Subcutaneous abdominal adipose tissue (tissue), 5 donors: ENCODE results near the gene IGSF21.

Experiments used
- H3K27ac ChIP-seq: one replicate; pipeline ENCODE4 v1.7.0; 2013; ENCODE audit warnings: low read depth, mild to moderate bottlenecking, inconsistent platforms, low read length, moderate library complexity
- H3K27me3 ChIP-seq, 5 donors: one replicate each; pipeline ENCODE4 v1.7.0; 2013; ENCODE audit warnings: low read length in 5 of 5, inconsistent platforms in 1 of 5; ENCODE audit not compliant: control insufficient read depth in 5 of 5, insufficient read depth in 4 of 5
- H3K36me3 ChIP-seq, 5 donors: one replicate each; pipeline ENCODE4 v1.7.0; 2013; ENCODE audit warnings: low read length in 5 of 5; ENCODE audit not compliant: control insufficient read depth in 5 of 5, insufficient read depth in 5 of 5
- H3K4me1 ChIP-seq, 5 donors: one replicate each; pipeline ENCODE4 v1.7.0; 2013; ENCODE audit warnings: low read length in 5 of 5, mild to moderate bottlenecking in 3 of 5, moderate library complexity in 1 of 5; ENCODE audit not compliant: control insufficient read depth in 5 of 5, insufficient read depth in 5 of 5
- H3K4me3 ChIP-seq, 5 donors: one replicate each; pipeline ENCODE4 v1.7.0; 2013; ENCODE audit warnings: low read length in 5 of 5, low read depth in 1 of 5
- H3K9ac ChIP-seq, 5 donors: one replicate each; pipeline ENCODE4 v1.7.0; 2013; ENCODE audit warnings: low read length in 5 of 5, mild to moderate bottlenecking in 4 of 5, moderate library complexity in 3 of 5
- H3K9me3 ChIP-seq, 5 donors: one replicate each; pipeline ENCODE4 v1.7.0; 2013; ENCODE audit warnings: low read length in 5 of 5; ENCODE audit not compliant: control insufficient read depth in 5 of 5
- donor health status: healthy.
- donor health status: healthy.
- donor health status: healthy.
- donor health status: healthy.
- donor health status: healthy.

IGSF21 gene

DNA sequence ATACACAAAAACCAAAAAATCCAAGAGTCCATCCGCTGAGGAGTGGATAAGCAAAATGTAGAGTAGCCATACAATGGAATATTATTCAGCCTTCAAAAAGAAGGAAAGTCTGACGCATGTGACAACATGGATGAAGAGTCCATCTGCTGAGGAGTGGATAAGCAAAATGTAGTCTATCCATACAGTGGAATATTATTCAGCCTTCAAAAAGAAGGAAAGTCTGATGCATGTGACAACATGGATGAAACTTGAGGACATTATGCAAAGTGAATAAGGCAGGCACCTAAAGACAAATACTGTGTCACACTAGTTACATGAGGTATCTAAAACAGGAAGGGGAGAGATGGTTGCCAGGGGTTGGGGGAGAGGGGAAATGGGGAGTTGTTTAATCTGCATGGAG, 14.0 kb upstream of the IGSF21 start:
- H3K9ac ChIP-seq = no peak overlapping the region
- no peak overlapping the region for H3K27ac ChIP-seq
- H3K4me3 ChIP-seq = no peak overlapping the region
- no peaks in the 10 kb centered on the region for H3K4me1 ChIP-seq
- peaks cover 0 to under 1% (median 0%) of the 10 kb centered on the region in 5 donors for H3K9me3 ChIP-seq
- peaks cover 5 to 23% (median 19%) of the 10 kb centered on the region in 5 donors for H3K27me3 ChIP-seq
- H3K36me3 ChIP-seq = no peaks in the 10 kb centered on the region

DNA sequence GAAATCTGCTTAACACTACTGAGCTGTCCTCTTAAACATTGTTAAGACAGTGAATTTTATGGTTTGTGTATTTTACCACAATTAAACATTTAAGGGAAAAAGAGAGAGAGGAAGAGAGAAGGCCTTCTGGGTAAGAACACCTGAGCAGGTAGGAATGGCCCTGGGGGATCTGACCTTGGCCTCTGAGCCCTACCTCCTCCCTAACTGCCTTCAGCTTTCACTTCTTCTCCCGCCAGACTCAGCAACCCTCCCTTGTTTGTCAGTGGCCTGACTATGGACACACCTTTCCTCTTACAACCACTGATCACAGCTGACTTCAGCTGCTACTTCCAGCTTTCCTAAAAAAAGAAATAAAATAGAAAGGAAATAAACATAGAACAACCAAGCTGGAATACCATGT, 13.5 kb upstream of the IGSF21 start:
- Histone ChIP-seq H3K36me3 (no peaks in the 10 kb centered on the region), H3K9me3 (peaks cover 0 to 2% (median 0%) of the 10 kb centered on the region in 5 donors), H3K9ac (no peak overlapping the region), H3K27ac (no peak overlapping the region), H3K27me3 (peaks cover 5 to 23% (median 19%) of the 10 kb centered on the region in 5 donors), H3K4me3 (no peak overlapping the region), H3K4me1 (no peaks in the 10 kb centered on the region)

DNA sequence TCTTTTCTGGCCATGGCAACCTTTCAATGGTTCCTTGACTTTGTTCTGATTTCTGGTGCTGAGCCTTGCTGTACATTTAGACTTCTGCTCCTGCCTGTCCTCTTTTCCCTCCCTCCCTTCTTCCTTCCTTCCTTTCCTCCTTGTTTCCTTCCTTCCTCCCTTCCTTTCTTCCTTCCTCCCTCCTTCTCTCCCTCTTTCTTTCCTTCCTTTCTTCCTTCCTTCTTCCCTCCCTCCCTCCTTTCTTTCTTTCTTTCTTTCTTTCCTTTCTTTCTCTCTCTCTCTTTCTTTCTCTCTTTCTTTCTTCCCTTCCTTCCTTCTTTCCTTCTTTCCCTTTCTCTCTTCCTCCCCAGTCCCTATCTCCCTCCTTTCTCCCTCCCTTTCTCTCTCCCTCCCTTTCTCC, 10.4 kb upstream of the IGSF21 start:
- H3K36me3 ChIP-seq = no peaks in the 10 kb centered on the region
- peaks cover 5 to 21% (median 20%) of the 10 kb centered on the region in 5 donors for H3K27me3 ChIP-seq
- H3K9me3 ChIP-seq = peaks cover 0 to 2% (median 0%) of the 10 kb centered on the region in 5 donors
- no peak overlapping the region for H3K4me3 ChIP-seq
- H3K9ac ChIP-seq = no peak overlapping the region
- no peak overlapping the region for H3K27ac ChIP-seq
- peaks cover 0 to 2% (median 0%) of the 10 kb centered on the region in 5 donors for H3K4me1 ChIP-seq

DNA sequence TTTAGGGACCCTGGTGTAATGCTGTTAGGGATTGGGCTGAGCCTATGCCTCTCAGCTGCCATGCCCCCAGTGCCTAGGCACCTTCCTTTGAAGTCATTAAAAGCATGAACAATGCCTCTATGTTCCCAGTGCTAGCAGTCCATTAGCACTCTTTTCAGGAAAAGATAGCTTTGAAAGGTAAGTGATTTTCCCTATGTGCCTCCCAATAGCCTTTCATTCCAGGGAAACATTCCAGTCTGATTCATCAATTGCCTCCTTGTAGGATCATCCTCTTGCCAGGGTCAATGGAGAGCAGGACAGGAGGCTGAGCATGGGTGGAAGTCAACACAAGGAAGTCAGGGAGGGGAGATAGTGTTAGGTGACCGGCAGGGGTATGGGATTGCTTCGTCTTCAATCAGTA, 8.6 kb upstream of the IGSF21 start:
- H3K4me1 ChIP-seq = peaks cover 0 to 2% (median 0%) of the 10 kb centered on the region in 5 donors
- no peak overlapping the region for H3K27ac ChIP-seq
- no peak overlapping the region for H3K9ac ChIP-seq
- H3K27me3 ChIP-seq = peaks cover 0 to 21% (median 11%) of the 10 kb centered on the region in 5 donors
- peaks cover 0 to 2% (median 0%) of the 10 kb centered on the region in 5 donors for H3K9me3 ChIP-seq
- no peaks in the 10 kb centered on the region for H3K36me3 ChIP-seq
- H3K4me3 ChIP-seq = no peak overlapping the region

DNA sequence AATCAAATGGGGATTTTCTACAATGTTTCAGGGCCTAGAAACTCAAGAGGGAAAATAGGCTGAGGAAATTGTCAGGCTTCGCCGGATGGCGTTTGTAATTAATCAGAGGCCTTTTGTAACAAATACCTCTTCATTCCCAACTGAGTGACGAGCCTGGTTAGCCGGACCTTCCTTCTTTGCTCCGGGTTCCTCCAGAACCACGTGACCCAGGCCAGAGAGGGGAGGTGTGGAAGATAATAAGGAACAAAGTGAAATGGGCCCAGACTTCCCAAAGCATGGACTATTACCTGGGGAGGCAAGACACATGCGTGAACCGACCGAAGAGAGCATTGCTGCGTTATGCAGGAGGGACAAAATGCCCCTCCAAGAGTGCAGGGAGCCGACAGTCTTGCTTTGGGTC, 7.5 kb upstream of the IGSF21 start:
- peaks cover 0 to 26% (median 9%) of the 10 kb centered on the region in 5 donors for H3K27me3 ChIP-seq
- H3K4me1 ChIP-seq = peaks cover 0 to 7% (median 6%) of the 10 kb centered on the region in 5 donors
- no peak overlapping the region for H3K27ac ChIP-seq
- no peaks in the 10 kb centered on the region for H3K36me3 ChIP-seq
- H3K4me3 ChIP-seq = no peak overlapping the region
- H3K9ac ChIP-seq = no peak overlapping the region
- peaks cover 0 to 2% (median 0%) of the 10 kb centered on the region in 5 donors for H3K9me3 ChIP-seq

DNA sequence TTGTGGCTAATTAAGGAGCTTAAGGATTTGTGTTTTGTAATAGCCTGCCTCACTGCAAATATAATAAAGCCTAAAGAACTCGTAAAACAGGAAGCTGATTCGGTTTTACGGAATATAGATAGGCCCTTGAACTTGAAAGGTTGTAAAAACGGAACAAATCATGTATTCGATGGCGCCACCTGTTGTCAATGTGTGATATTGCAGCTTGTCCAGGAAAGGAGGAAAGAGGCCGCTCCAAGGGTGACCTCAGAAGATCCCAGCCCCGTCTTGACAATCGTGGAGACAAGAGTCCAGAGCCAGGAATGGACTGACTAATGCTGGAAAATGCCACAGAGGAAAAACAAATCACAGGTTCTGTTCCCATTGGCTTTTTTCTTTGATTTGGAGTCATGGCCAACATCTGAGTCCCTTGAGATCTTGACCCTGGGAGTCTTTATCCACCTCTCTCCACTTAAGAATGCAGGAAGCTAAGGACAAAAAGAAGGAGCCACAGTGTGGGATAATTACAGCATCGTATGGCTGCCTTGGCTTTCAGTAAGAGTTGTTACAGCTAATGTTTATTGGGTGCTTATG, 7.0 kb upstream of the IGSF21 start:
- H3K27me3 ChIP-seq = peaks cover 0 to 26% (median 8%) of the 10 kb centered on the region in 5 donors
- no peak overlapping the region for H3K4me3 ChIP-seq
- peaks cover 0 to 2% (median 0%) of the 10 kb centered on the region in 5 donors for H3K9me3 ChIP-seq
- peaks cover 0 to 7% (median 6%) of the 10 kb centered on the region in 5 donors for H3K4me1 ChIP-seq
- no peak overlapping the region for H3K9ac ChIP-seq
- H3K27ac ChIP-seq = no peak overlapping the region
- no peaks in the 10 kb centered on the region for H3K36me3 ChIP-seq

- H3K36me3 ChIP-seq = no peaks in the 10 kb centered on the region
- H3K9ac ChIP-seq = no peak overlapping the region
- peaks cover 0 to 2% (median 0%) of the 10 kb centered on the region in 5 donors for H3K9me3 ChIP-seq
- H3K27ac ChIP-seq = no peak overlapping the region
- no peak overlapping the region for H3K4me3 ChIP-seq
- H3K27me3 ChIP-seq = peaks cover 2 to 28% (median 13%) of the 10 kb centered on the region in 5 donors
- peaks cover 0 to 7% (median 6%) of the 10 kb centered on the region in 5 donors for H3K4me1 ChIP-seq
Measured at GRCh38 chr1:18101508-18101907, 6.1 kb upstream of the IGSF21 start.

GRCh38 chr1:18103788-18104421, 3.7 kb upstream of the IGSF21 start:
- Histone ChIP-seq H3K9ac (no peak overlapping the region), H3K27me3 (peaks cover 21 to 42% (median 31%) of the 10 kb centered on the region in 5 donors), H3K4me1 (peaks cover 0 to 21% (median 16%) of the 10 kb centered on the region in 5 donors), H3K27ac (no peak overlapping the region), H3K36me3 (no peaks in the 10 kb centered on the region), H3K9me3 (no peaks in the 10 kb centered on the region), H3K4me3 (no peak overlapping the region)

- Histone ChIP-seq H3K9ac (no peak overlapping the region), H3K27me3 (peaks cover 28 to 47% (median 38%) of the 10 kb centered on the region in 5 donors), H3K4me1 (peaks cover 0 to 28% (median 18%) of the 10 kb centered on the region in 5 donors), H3K27ac (no peak overlapping the region), H3K9me3 (no peaks in the 10 kb centered on the region), H3K36me3 (no peaks in the 10 kb centered on the region), H3K4me3 (no peak overlapping the region)
Measured at GRCh38 chr1:18104546-18105100, 3.0 kb upstream of the IGSF21 start.

DNA sequence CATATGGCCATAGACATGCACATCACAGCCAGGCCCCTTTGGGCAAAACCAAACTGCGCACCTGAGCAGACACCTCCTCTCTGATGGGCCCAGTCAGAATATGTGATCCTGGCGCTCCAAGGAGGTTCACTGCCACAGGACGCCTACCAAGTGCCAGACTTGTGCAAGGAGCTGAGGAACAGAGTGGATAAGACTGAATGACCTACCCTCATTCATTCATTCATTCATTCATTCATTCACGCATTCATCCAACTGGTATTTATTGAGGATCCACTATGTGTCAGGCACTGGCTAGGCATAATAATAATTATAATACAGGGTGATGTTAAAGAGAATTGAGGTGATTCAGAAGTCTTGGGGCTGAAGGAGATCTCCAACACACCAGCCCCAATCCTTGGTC, 2.4 kb upstream of the IGSF21 start:
- H3K36me3 ChIP-seq = no peaks in the 10 kb centered on the region
- peaks cover 34 to 53% (median 43%) of the 10 kb centered on the region in 5 donors for H3K27me3 ChIP-seq
- H3K9me3 ChIP-seq = no peaks in the 10 kb centered on the region
- peaks cover 0 to 34% (median 24%) of the 10 kb centered on the region in 5 donors for H3K4me1 ChIP-seq
- H3K27ac ChIP-seq = no peak overlapping the region
- H3K9ac ChIP-seq = no peak overlapping the region
- H3K4me3 ChIP-seq = no peak overlapping the region
